ENCODE results near the gene VPS51.

GRCh38 chr11:65083834-65084597 is 12.0 kb upstream of the VPS51 start, which contains the start of the genes CDCA5 and ZFPL1:
- TF ChIP-seq FOXP2 (optimal IDR thresholded peaks at IDR 0.05; ENCODE audit: control extremely low read depth, extremely low read length, insufficient read depth) (no peak), POLR2AphosphoS5 (IDR thresholded peaks at IDR 0.05; ENCODE audit: borderline replicate concordance, low read depth, low read length) (peak; percentile 83; the same call in 1 of the 2 replicates)

All from SK-N-MC (cell line).